ENCODE data around the gene AK5.

Gene AK5

GRCh38 chr1:77386276-77386675 is 104.5 kb downstream of the AK5 start:
- no peak overlapping the region for H3K4me3 ChIP-seq (ENCODE audit: low read depth, low read length)
- no peak for DNase-seq (ENCODE audit: low read depth)
- no peak for TF ChIP-seq CTCF (IDR thresholded peaks at IDR 0.05; ENCODE audit: insufficient read depth, low read depth, low read length, missing control alignments)

- no peak for DNase-seq (ENCODE audit: low read depth)
- TF ChIP-seq CTCF (IDR thresholded peaks at IDR 0.05; ENCODE audit: insufficient read depth, low read depth, low read length, missing control alignments): no peak
- no peak overlapping the region for H3K4me3 ChIP-seq (ENCODE audit: low read depth, low read length)
These were observed 105.7 kb downstream of the AK5 start for GRCh38 chr1:77387553-77387952.

- no peak for TF ChIP-seq CTCF (IDR thresholded peaks at IDR 0.05; ENCODE audit: insufficient read depth, low read depth, low read length, missing control alignments)
- no peak for DNase-seq (ENCODE audit: low read depth)
- no peak overlapping the region for H3K4me3 ChIP-seq (ENCODE audit: low read depth, low read length)
These were observed 106.8 kb downstream of the AK5 start for GRCh38 chr1:77388661-77389060.

GRCh38 chr1:77392486-77392885 is 110.7 kb downstream of the AK5 start:
- no peak overlapping the region for H3K4me3 ChIP-seq (ENCODE audit: low read depth, low read length)
- no peak for DNase-seq (ENCODE audit: low read depth)
- TF ChIP-seq CTCF (IDR thresholded peaks at IDR 0.05; ENCODE audit: insufficient read depth, low read depth, low read length, missing control alignments): no peak

- no peak for TF ChIP-seq CTCF (IDR thresholded peaks at IDR 0.05; ENCODE audit: insufficient read depth, low read depth, low read length, missing control alignments)
- no peak for DNase-seq (ENCODE audit: low read depth)
- no peak overlapping the region for H3K4me3 ChIP-seq (ENCODE audit: low read depth, low read length)
These were observed 112.3 kb downstream of the AK5 start for GRCh38 chr1:77394166-77394565.

- no peak for TF ChIP-seq CTCF (IDR thresholded peaks at IDR 0.05; ENCODE audit: insufficient read depth, low read depth, low read length, missing control alignments)
- no peak for DNase-seq (ENCODE audit: low read depth)
- H3K4me3 ChIP-seq (ENCODE audit: low read depth, low read length): no peak overlapping the region
These were observed 113.2 kb downstream of the AK5 start for GRCh38 chr1:77395051-77395450.

GRCh38 chr1:77398152-77398551 is 116.3 kb downstream of the AK5 start:
- no peak for DNase-seq (ENCODE audit: low read depth)
- no peak overlapping the region for H3K4me3 ChIP-seq (ENCODE audit: low read depth, low read length)
- no peak for TF ChIP-seq CTCF (IDR thresholded peaks at IDR 0.05; ENCODE audit: insufficient read depth, low read depth, low read length, missing control alignments)

Data from GM12865 (cell line).